HCT116 (cell line): ENCODE results near the gene AOC2. TPM values are rescaled to one million over a fixed set of nuclear protein-coding genes. Genes with fewer than 3 reads are reported as not detected.

Experiments used
- ATAC-seq: fragments of 200-7000 bp; cut with Tn5 transposase; 2 replicates; pipeline ENCODE4 v1.9.1; 2020; ENCODE audit warnings: mild to moderate bottlenecking, moderate library complexity
- BruUV-seq: library from RNA; stranded (reverse); fragments of 400-500 nt; replicated peaks from 2 replicates; lab custom pipeline; 2021; lab: Mats Ljungman, UMichigan
- CTCF ChIA-PET: fragments of 300-600 bp; sonication (Branson Sonifier 250); formaldehyde crosslinking; loops from one replicate; lab custom pipeline; 2021; ENCODE audit warnings: antibody characterized with exemption; lab: Charles Lee
- POLR2A ChIA-PET: fragments of 300-600, 350-600 bp; sonication (Branson Sonifier 250); formaldehyde crosslinking; loops from one replicate; lab custom pipeline; 2021; ENCODE audit warnings: antibody characterized with exemption; lab: Charles Lee
- RAD21 ChIA-PET, 2 experiments: fragments of 300-600 bp; sonication (Branson Sonifier 250); formaldehyde crosslinking; loops; one replicate each; lab custom pipeline; 2023; ENCODE audit warnings: low total read pairs in 2 of 2; ENCODE audit not compliant: uncharacterized antibody in 2 of 2, unreplicated experiment in 2 of 2, low non-redundant PET in 1 of 2; lab: Charles Lee
- DNase-seq: peaks from one replicate; pipeline ENCODE4 v3.0.0-alpha.2; 2010; ENCODE audit warnings: low read depth, low spot score
- H2AFZ ChIP-seq: fragments of 200-600 bp; shearing (Covaris generic), sonication (generic); 2 replicates; pipeline ENCODE4 v1.6.1; 2017; ENCODE audit warnings: low read depth, mixed run types, mixed read lengths, antibody characterized with exemption, low read length; ENCODE audit not compliant: poor library complexity, severe bottlenecking
- H3K27ac ChIP-seq: 2 replicates; pipeline ENCODE4 v1.5.1; 2012; ENCODE audit warnings: low read depth, low read length
- H3K27me3 ChIP-seq: fragments of 200-600 bp; sonication (generic); 2 replicates; pipeline ENCODE4 v1.6.1; 2016; ENCODE audit warnings: mixed run types, low read length, mixed read lengths; ENCODE audit not compliant: insufficient read depth
- H3K36me3 ChIP-seq, 2 experiments: fragments of 200-500 bp in 1 of 2; fragments of 200-600 bp in 1 of 2; sonication (Bioruptor generic) in 1 of 2; sonication (generic) in 1 of 2; 2 replicates each; pipeline versions ENCODE4 v1.5.1 to v1.6.1; 2014 to 2016; ENCODE audit warnings: low read length in 2 of 2, inconsistent platforms in 1 of 2, mixed read lengths in 1 of 2, mixed run types in 1 of 2; ENCODE audit not compliant: insufficient read depth in 2 of 2, control insufficient read depth in 1 of 2
- H3K4me1 ChIP-seq, 2 experiments: fragments of 200-600 bp in 1 of 2; sonication (generic) in 1 of 2; 2 replicates each; pipeline versions ENCODE4 v1.5.1 to v1.6.1; 2012 to 2017; ENCODE audit warnings: low read length in 2 of 2, inconsistent platforms in 1 of 2, mild to moderate bottlenecking in 1 of 2, mixed read lengths in 1 of 2, mixed run types in 1 of 2, moderate library complexity in 1 of 2; ENCODE audit not compliant: insufficient read depth in 2 of 2, control insufficient read depth in 1 of 2
- H3K4me2 ChIP-seq: fragments of 200-600 bp; sonication (generic); 2 replicates; pipeline ENCODE4 v1.6.1; 2017; ENCODE audit warnings: mixed run types, low read length, mixed read lengths
- H3K4me3 ChIP-seq, 2 experiments: fragments of 200-600 bp in 1 of 2; sonication (generic) in 1 of 2; replicated peaks in 1 of 2; 2 replicates each; pipeline ENCODE4 v1.5.1; 2011 to 2016; ENCODE audit warnings: low read length in 2 of 2, control low read depth in 1 of 2, low read depth in 1 of 2, mild to moderate bottlenecking in 1 of 2, mixed read lengths in 1 of 2, mixed run types in 1 of 2
- H3K79me2 ChIP-seq: fragments of 200-600 bp; sonication (generic); 2 replicates; pipeline ENCODE4 v1.6.1; 2017; ENCODE audit warnings: mild to moderate bottlenecking, mixed run types, low read length, moderate library complexity, mixed read lengths; ENCODE audit not compliant: insufficient read depth
- H3K9ac ChIP-seq: fragments of 200-600 bp; sonication (generic); 2 replicates; pipeline ENCODE4 v1.6.1; 2016; ENCODE audit warnings: low read length, mixed read lengths
- H3K9me2 ChIP-seq: fragments of 200-600 bp; sonication (generic), shearing (Covaris generic); 2 replicates; pipeline ENCODE4 v1.6.1; 2017; ENCODE audit warnings: mixed run types, mild to moderate bottlenecking, moderate library complexity; ENCODE audit not compliant: insufficient read depth
- H3K9me3 ChIP-seq, 2 experiments: fragments of 200-500 bp in 1 of 2; fragments of 200-600 bp in 1 of 2; sonication (Bioruptor generic) in 1 of 2; sonication (generic) in 1 of 2; 2 replicates each; pipeline ENCODE4 v1.6.1; 2014 to 2017; ENCODE audit warnings: low read length in 2 of 2, mixed read lengths in 2 of 2, inconsistent platforms in 1 of 2, low read depth in 1 of 2, mild to moderate bottlenecking in 1 of 2, mixed run types in 1 of 2, moderate library complexity in 1 of 2; ENCODE audit not compliant: control insufficient read depth in 1 of 2, insufficient read depth in 1 of 2
- H4K20me1 ChIP-seq: fragments of 200-600 bp; sonication (generic), shearing (Covaris generic); 2 replicates; pipeline ENCODE4 v1.6.1; 2017; ENCODE audit warnings: mixed run types, mild to moderate bottlenecking, moderate library complexity; ENCODE audit not compliant: insufficient read depth
- CEBPB ChIP-seq: IDR thresholded peaks from 2 replicates; pipeline ENCODE4 v1.6.1; 2012; ENCODE audit warnings: low read depth
- CTCF ChIP-seq, 3 experiments: fragments of 200-600 bp in 1 of 3; sonication (generic) in 1 of 3; IDR thresholded peaks in 2 of 3; conservative IDR thresholded peaks in 1 of 3; 2 replicates each; pipeline ENCODE4 v1.5.1; 2012 to 2017; ENCODE audit warnings: low read depth in 2 of 3, low read length in 2 of 3, antibody characterized with exemption in 1 of 3, borderline replicate concordance in 1 of 3, control low read depth in 1 of 3, mild to moderate bottlenecking in 1 of 3, mixed read lengths in 1 of 3, mixed run types in 1 of 3, moderate library complexity in 1 of 3; ENCODE audit not compliant: insufficient read depth in 1 of 3
- ELF1 ChIP-seq: IDR thresholded peaks from 2 replicates; pipeline ENCODE4 v1.6.1; 2012; ENCODE audit warnings: low read depth, borderline replicate concordance
- EZH2 ChIP-seq: fragments of 200-600 bp; sonication (generic); IDR thresholded peaks from 2 replicates; pipeline ENCODE4 v1.6.1; 2017; ENCODE audit warnings: antibody characterized with exemption, mixed run types
- EZH2phosphoT487 ChIP-seq: fragments of 200-600 bp; IDR thresholded peaks from 2 replicates; pipeline ENCODE4 v1.6.1; 2018; ENCODE audit warnings: antibody characterized with exemption, borderline replicate concordance
- RAD21 ChIP-seq: IDR thresholded peaks from 2 replicates; pipeline ENCODE4 v1.6.1; 2012; ENCODE audit warnings: low read depth, mild to moderate bottlenecking
- SIN3A ChIP-seq: IDR thresholded peaks from 2 replicates; pipeline ENCODE4 v1.6.1; 2012; ENCODE audit warnings: low read depth
- SRF ChIP-seq: IDR thresholded peaks from 2 replicates; pipeline ENCODE4 v1.6.1; 2012; ENCODE audit warnings: low read depth
- ZBTB33 ChIP-seq: IDR thresholded peaks from 2 replicates; pipeline ENCODE4 v1.6.1; 2011; ENCODE audit warnings: mild to moderate bottlenecking, low read length, moderate library complexity; ENCODE audit not compliant: insufficient replicate concordance; ENCODE audit errors: extremely low read depth
- ZFX ChIP-seq: fragments of 450-650 bp; IDR thresholded peaks from 2 replicates; pipeline ENCODE4 v1.6.1; 2017
- ZNF274 ChIP-seq: fragments of 200-500 bp; sonication (Bioruptor generic); IDR thresholded peaks from 2 replicates; pipeline ENCODE4 v1.6.1; 2014; ENCODE audit warnings: mild to moderate bottlenecking, low read depth, low read length, inconsistent platforms
- intact Hi-C: fragments of 100-400 bp; cut with micrococcal nuclease; formaldehyde crosslinking; loops from 2 replicates; pipeline ENCODE4 v1.10.0; 2022
- total RNA-seq: library from RNA; stranded (reverse); gene quantifications from one replicate; pipeline ENCODE4 v1.2.1, GENCODE V29; 2021; ENCODE audit not compliant: unreplicated experiment
- TF ChIP-seq, protein P1 (sequence below): IDR thresholded peaks from 2 replicates; pipeline ENCODE4 v1.6.1; 2012
- TF ChIP-seq, protein P2 (sequence below): IDR thresholded peaks from 2 replicates; pipeline ENCODE4 v1.6.1; 2012; ENCODE audit warnings: low read depth

Gene AOC2
- total RNA-seq, 1 experiment from 2014 or later: 8.0 TPM

DNA sequence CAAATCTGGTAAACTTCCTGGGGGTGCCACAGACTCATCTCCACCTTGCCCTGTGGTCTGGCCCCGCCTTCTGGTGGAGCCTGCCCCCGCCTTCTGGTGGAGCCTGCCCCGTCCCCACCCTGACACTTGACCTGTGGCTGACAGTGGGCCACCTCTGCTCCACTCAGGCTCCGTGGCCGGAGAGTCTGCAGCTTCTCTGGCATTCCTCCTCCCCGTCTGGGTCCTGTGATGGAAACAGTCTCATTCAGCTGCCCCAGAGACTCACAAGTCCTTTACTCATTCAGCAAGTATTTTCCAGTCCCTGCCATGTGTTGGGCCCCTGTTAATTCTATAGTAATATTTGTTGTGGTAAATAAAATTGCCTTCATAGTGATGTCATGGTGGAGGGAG lies 35.2 kb downstream of the AOC2 start:
- Histone ChIP-seq H3K4me2 (no peak overlapping the region), H2AFZ (no peak overlapping the region), H4K20me1 (no peaks in the 10 kb centered on the region), H3K27me3 (no peaks in the 10 kb centered on the region), H3K4me3 (no peak overlapping the region), H3K9me2 (no peaks in the 10 kb centered on the region), H3K4me1 (no peaks in the 10 kb centered on the region; a peak in 1 of 4 replicates), H3K9me3 (no peaks in the 10 kb centered on the region), H3K9ac (no peak overlapping the region), H3K79me2 (no peaks in the 10 kb centered on the region), H3K36me3 (no peaks in the 10 kb centered on the region), H3K27ac (no peak overlapping the region)
- ATAC-seq (no peak), DNase-seq (no peak)
- no TSS peak for BruUV-seq
- TF ChIP-seq, protein P1, sequence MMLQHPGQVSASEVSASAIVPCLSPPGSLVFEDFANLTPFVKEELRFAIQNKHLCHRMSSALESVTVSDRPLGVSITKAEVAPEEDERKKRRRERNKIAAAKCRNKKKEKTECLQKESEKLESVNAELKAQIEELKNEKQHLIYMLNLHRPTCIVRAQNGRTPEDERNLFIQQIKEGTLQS: no peak
- TF ChIP-seq EZH2phosphoT487 (no peak), RAD21 (no peak), ZBTB33 (no peak), SIN3A (no peak), CTCF (IDR thresholded peaks at IDR 0.05 in 2 of 3, conservative IDR thresholded peaks at IDR 0.05 in 1 of 3; ENCODE audit: borderline replicate concordance in 1 of 3, insufficient read depth in 1 of 3, low read depth in 2 of 3, low read length in 2 of 3) (no peak), ZFX (no peak), ZNF274 (no peak), SRF (no peak), ELF1 (no peak), EZH2 (no peak), CEBPB (no peak)
- TF ChIP-seq, protein P2, sequence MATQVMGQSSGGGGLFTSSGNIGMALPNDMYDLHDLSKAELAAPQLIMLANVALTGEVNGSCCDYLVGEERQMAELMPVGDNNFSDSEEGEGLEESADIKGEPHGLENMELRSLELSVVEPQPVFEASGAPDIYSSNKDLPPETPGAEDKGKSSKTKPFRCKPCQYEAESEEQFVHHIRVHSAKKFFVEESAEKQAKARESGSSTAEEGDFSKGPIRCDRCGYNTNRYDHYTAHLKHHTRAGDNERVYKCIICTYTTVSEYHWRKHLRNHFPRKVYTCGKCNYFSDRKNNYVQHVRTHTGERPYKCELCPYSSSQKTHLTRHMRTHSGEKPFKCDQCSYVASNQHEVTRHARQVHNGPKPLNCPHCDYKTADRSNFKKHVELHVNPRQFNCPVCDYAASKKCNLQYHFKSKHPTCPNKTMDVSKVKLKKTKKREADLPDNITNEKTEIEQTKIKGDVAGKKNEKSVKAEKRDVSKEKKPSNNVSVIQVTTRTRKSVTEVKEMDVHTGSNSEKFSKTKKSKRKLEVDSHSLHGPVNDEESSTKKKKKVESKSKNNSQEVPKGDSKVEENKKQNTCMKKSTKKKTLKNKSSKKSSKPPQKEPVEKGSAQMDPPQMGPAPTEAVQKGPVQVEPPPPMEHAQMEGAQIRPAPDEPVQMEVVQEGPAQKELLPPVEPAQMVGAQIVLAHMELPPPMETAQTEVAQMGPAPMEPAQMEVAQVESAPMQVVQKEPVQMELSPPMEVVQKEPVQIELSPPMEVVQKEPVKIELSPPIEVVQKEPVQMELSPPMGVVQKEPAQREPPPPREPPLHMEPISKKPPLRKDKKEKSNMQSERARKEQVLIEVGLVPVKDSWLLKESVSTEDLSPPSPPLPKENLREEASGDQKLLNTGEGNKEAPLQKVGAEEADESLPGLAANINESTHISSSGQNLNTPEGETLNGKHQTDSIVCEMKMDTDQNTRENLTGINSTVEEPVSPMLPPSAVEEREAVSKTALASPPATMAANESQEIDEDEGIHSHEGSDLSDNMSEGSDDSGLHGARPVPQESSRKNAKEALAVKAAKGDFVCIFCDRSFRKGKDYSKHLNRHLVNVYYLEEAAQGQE: no peak
- POLR2A ChIA-PET: no interaction called here
- RAD21 ChIA-PET: no interaction called here
- intact Hi-C loops: no loop called here
- CTCF ChIA-PET: no interaction called here
